ENCODE data around the gene DENND2C.
A peak's percentile ranks its signal among the peaks of the same experiment; 100 is the strongest.

The DENND2C gene

GRCh38 chr1:114716304-114717170 is 46.7 kb upstream of the DENND2C start, which contains the start of gene NRAS:
TSS of gene NRAS (minus strand) at chr1:114716771. CDS start at chr1:114716160, 611 bp downstream.
- H3F3A ChIP-seq (ENCODE audit: control insufficient read depth, insufficient read depth) = peaks cover 37% of the 10 kb centered on the region
- peaks cover 20% of the 10 kb centered on the region for H3K4me1 ChIP-seq (ENCODE audit: control insufficient read depth, low read length)
- peak within 1 kb of the TSS; percentile 95 for H3K4me3 ChIP-seq (ENCODE audit: low read length)
- peaks cover 93% of the 10 kb centered on the region for H3K36me3 ChIP-seq (ENCODE audit: control insufficient read depth, low read length)
- H3K9me2 ChIP-seq (replicated peaks; ENCODE audit: control insufficient read depth, low read length) = no peaks in the 10 kb centered on the region
- no peaks in the 10 kb centered on the region for H4K20me1 ChIP-seq (ENCODE audit: control insufficient read depth, insufficient read depth, low read depth, low read length)
- H3K4me2 ChIP-seq (ENCODE audit: low read length) = peak within 1 kb of the TSS; percentile 80
- peaks cover 31% of the 10 kb centered on the region for H3K79me2 ChIP-seq (ENCODE audit: control insufficient read depth, low read length)
- no peaks in the 10 kb centered on the region for H3K9me3 ChIP-seq (ENCODE audit: control insufficient read depth, insufficient read depth, low read length)
- no peaks in the 10 kb centered on the region for H3K27me3 ChIP-seq (ENCODE audit: control insufficient read depth, low read length)
- TF ChIP-seq EZH2phosphoT487 (IDR thresholded peaks at IDR 0.05; ENCODE audit: borderline replicate concordance, low read length) = no peak
- TF ChIP-seq, protein P1, sequence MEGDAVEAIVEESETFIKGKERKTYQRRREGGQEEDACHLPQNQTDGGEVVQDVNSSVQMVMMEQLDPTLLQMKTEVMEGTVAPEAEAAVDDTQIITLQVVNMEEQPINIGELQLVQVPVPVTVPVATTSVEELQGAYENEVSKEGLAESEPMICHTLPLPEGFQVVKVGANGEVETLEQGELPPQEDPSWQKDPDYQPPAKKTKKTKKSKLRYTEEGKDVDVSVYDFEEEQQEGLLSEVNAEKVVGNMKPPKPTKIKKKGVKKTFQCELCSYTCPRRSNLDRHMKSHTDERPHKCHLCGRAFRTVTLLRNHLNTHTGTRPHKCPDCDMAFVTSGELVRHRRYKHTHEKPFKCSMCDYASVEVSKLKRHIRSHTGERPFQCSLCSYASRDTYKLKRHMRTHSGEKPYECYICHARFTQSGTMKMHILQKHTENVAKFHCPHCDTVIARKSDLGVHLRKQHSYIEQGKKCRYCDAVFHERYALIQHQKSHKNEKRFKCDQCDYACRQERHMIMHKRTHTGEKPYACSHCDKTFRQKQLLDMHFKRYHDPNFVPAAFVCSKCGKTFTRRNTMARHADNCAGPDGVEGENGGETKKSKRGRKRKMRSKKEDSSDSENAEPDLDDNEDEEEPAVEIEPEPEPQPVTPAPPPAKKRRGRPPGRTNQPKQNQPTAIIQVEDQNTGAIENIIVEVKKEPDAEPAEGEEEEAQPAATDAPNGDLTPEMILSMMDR (IDR thresholded peaks at IDR 0.05; ENCODE audit: low read depth, low read length, poor library complexity, severe bottlenecking) = no peak
- peak within 1 kb of the TSS; percentile 69 for H3K27ac ChIP-seq (ENCODE audit: low read depth, low read length)

DNA sequence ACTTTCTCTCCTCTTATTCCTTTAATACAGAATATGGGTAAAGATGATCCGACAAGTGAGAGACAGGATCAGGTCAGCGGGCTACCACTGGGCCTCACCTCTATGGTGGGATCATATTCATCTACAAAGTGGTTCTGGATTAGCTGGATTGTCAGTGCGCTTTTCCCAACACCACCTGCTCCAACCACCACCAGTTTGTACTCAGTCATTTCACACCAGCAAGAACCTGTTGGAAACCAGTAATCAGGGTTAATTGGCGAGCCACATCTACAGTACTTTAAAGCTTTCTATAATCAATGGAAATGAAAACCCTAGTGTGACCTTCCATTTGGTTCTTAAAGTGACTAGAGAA is 46.1 kb upstream of the DENND2C start:
- H3K27ac ChIP-seq (ENCODE audit: low read depth, low read length) = peak overlapping the region; percentile 69
- H3F3A ChIP-seq (ENCODE audit: control insufficient read depth, insufficient read depth) = peaks cover 37% of the 10 kb centered on the region
- H3K79me2 ChIP-seq (ENCODE audit: control insufficient read depth, low read length) = peaks cover 31% of the 10 kb centered on the region
- peaks cover 20% of the 10 kb centered on the region for H3K4me1 ChIP-seq (ENCODE audit: control insufficient read depth, low read length)
- no peaks in the 10 kb centered on the region for H4K20me1 ChIP-seq (ENCODE audit: control insufficient read depth, insufficient read depth, low read depth, low read length)
- no peaks in the 10 kb centered on the region for H3K9me3 ChIP-seq (ENCODE audit: control insufficient read depth, insufficient read depth, low read length)
- no peak for TF ChIP-seq EZH2phosphoT487 (IDR thresholded peaks at IDR 0.05; ENCODE audit: borderline replicate concordance, low read length)
- TF ChIP-seq, protein P1 (IDR thresholded peaks at IDR 0.05; ENCODE audit: low read depth, low read length, poor library complexity, severe bottlenecking) = no peak
- no peaks in the 10 kb centered on the region for H3K27me3 ChIP-seq (ENCODE audit: control insufficient read depth, low read length)
- peak overlapping the region; percentile 95 for H3K4me3 ChIP-seq (ENCODE audit: low read length)
- H3K4me2 ChIP-seq (ENCODE audit: low read length) = peak overlapping the region; percentile 80
- H3K9me2 ChIP-seq (replicated peaks; ENCODE audit: control insufficient read depth, low read length) = no peaks in the 10 kb centered on the region
- H3K36me3 ChIP-seq (ENCODE audit: control insufficient read depth, low read length) = peaks cover 89% of the 10 kb centered on the region

DNA sequence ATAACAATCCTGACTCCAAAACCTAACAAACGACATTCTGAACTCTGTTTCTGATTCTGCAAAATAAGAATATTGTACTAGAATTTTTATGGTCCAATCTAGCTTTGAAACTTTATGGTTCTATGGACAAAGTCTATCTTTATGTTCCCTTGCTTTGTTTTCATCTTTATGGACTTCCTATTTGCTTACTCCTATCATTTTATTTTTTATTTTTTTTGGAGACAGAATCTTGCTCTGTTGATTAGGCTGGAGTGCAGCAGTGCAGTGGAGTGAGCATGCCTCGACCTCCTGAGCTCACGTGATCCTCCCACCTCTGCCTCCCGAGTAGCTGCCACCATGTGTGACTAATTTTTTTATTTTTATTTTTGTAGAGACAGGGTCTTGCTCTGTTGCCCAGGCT is 43.1 kb upstream of the DENND2C start:
- Histone ChIP-seq H3K79me2 (ENCODE audit: control insufficient read depth, low read length) (peaks cover 31% of the 10 kb centered on the region), H3F3A (ENCODE audit: control insufficient read depth, insufficient read depth) (peaks cover 12% of the 10 kb centered on the region), H3K9me2 (replicated peaks; ENCODE audit: control insufficient read depth, low read length) (no peaks in the 10 kb centered on the region), H3K27ac (ENCODE audit: low read depth, low read length) (no peak overlapping the region), H3K36me3 (ENCODE audit: control insufficient read depth, low read length) (peaks cover 82% of the 10 kb centered on the region), H3K4me3 (ENCODE audit: low read length) (no peak overlapping the region), H3K9me3 (ENCODE audit: control insufficient read depth, insufficient read depth, low read length) (no peaks in the 10 kb centered on the region), H4K20me1 (ENCODE audit: control insufficient read depth, insufficient read depth, low read depth, low read length) (no peaks in the 10 kb centered on the region), H3K27me3 (ENCODE audit: control insufficient read depth, low read length) (no peaks in the 10 kb centered on the region), H3K4me2 (ENCODE audit: low read length) (no peak overlapping the region), H3K4me1 (ENCODE audit: control insufficient read depth, low read length) (peaks cover 20% of the 10 kb centered on the region)
- TF ChIP-seq EZH2phosphoT487 (IDR thresholded peaks at IDR 0.05; ENCODE audit: borderline replicate concordance, low read length) = no peak
- TF ChIP-seq, protein P1 (IDR thresholded peaks at IDR 0.05; ENCODE audit: low read depth, low read length, poor library complexity, severe bottlenecking) = no peak
